ENCODE data around the gene AMDHD2.

DNA sequence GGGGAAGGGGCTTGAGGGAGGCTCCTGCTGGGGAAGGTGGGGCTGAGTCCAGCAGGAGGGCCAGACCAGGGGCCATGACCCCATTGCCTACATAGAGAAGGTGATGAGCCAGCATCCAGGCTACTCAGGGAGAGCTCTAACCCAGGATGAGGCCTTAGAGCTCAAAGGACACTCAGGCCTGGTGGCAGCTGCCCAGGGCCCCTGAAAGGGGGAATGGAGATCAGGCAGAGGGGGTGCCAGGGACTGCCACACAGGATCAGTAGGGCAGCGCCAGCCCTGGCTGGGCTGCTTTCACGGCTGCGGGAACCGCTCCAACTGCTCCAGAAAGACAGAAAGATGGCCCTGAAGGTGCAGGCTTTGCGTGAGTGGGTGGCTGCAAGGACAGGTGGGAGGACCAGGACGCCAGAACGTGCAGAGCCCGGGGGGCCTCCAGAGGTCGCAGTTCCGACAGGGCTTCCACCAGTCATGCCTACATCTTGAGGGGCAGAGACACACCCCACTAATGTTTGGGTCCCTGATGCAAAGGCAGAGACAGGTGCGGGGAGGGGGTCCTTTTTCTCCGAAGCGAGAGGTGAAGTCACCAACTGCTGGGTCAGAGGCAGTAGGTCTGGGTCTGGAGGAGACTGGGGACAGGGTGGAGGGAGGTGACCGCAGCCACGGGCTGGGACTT, 7.3 kb upstream of the AMDHD2 start:
- TF ChIP-seq CTCF (IDR thresholded peaks at IDR 0.05; ENCODE audit: low read length) (peak; percentile 27), EZH2 (optimal IDR thresholded peaks at IDR 0.05; ENCODE audit: low read depth, low read length) (no peak)

Measured in MM.1S (cell line).